GM12878 (cell line): ENCODE data around the gene TNRC6B.

Experiments
- BACH1 ChIP-seq: fragments of 450-650 bp; IDR thresholded peaks from 2 replicates; pipeline ENCODE4 v1.6.1; 2017; ENCODE audit warnings: mild to moderate bottlenecking, borderline replicate concordance
- CREM ChIP-seq: IDR thresholded peaks from 2 replicates; pipeline ENCODE4 v1.6.1; 2014; ENCODE audit warnings: antibody characterized with exemption, low read depth
- EP300 ChIP-seq, 2 experiments: fragments of 150-350 bp in 1 of 2; IDR thresholded peaks; 2 replicates each; pipeline ENCODE4 v1.6.1; 2011 to 2012; ENCODE audit warnings: low read depth in 2 of 2, low read length in 2 of 2, borderline replicate concordance in 1 of 2, improper control_type of control experiment in 1 of 2, inconsistent platforms in 1 of 2; ENCODE audit not compliant: control insufficient read depth in 1 of 2
- EZH2 ChIP-seq: IDR thresholded peaks from 2 replicates; pipeline ENCODE4 v1.6.1; 2012; ENCODE audit warnings: low read depth, mild to moderate bottlenecking, control low read depth, inconsistent platforms, low read length, borderline replicate concordance; ENCODE audit not compliant: control insufficient read depth
- HCFC1 ChIP-seq: fragments of 150-350 bp; IDR thresholded peaks from 2 replicates; pipeline ENCODE4 v1.6.1; 2014; ENCODE audit warnings: low read length
- HDAC2 ChIP-seq: fragments of 200-600 bp; sonication (generic); IDR thresholded peaks from 2 replicates; pipeline ENCODE4 v1.6.1; 2017
- NR2C2 ChIP-seq: IDR thresholded peaks from 2 replicates; pipeline ENCODE4 v1.6.1; 2011; ENCODE audit warnings: borderline replicate concordance, low read depth; ENCODE audit not compliant: control insufficient read depth, insufficient read length
- POLR2A ChIP-seq: IDR thresholded peaks from 2 replicates; pipeline ENCODE4 v1.6.1; 2011; ENCODE audit warnings: low read depth, mild to moderate bottlenecking, low read length
- SMAD1 ChIP-seq: fragments of 450-650 bp; IDR thresholded peaks from 2 replicates; pipeline ENCODE4 v1.6.1; 2018; ENCODE audit warnings: mild to moderate bottlenecking, low read depth; ENCODE audit not compliant: partially characterized antibody
- TAF1 ChIP-seq: IDR thresholded peaks from 2 replicates; pipeline ENCODE4 v1.6.1; 2011; ENCODE audit warnings: mild to moderate bottlenecking, low read depth, low read length, borderline replicate concordance
- ZNF622 ChIP-seq: fragments of 450-650 bp; IDR thresholded peaks from 2 replicates; pipeline ENCODE4 v1.6.1; 2017; ENCODE audit warnings: mild to moderate bottlenecking, inconsistent platforms
- TF ChIP-seq, protein P1 (sequence below): IDR thresholded peaks from 2 replicates; pipeline ENCODE4 v1.6.1; 2012; ENCODE audit warnings: low read depth, low read length, improper control_type of control experiment
- TF ChIP-seq, protein P2 (sequence below): fragments of 450-650 bp; IDR thresholded peaks from 2 replicates; pipeline ENCODE4 v1.6.1; 2017; ENCODE audit warnings: borderline replicate concordance

DNA sequence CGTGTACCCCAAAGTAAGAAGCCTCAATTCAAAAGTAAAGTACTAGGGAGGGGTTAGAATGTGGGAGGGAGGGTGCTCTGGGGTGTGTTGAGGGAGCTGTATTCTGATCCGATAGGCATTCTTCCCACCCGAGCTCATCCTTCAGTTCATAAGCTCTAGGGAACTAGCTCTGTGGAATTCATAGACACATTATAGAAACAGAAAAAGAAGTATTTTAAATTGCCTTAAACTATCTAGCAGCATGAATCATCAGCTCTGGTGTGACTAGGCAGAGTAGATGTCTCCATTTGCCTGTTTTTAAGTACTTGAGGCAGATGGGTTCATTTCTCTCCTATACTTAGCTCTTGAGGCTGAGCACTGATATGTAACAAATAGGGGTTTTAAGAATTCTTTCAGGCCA, 185.3 kb downstream of the TNRC6B start:
- no peak for TF ChIP-seq HDAC2
- TF ChIP-seq EP300 (IDR thresholded peaks at IDR 0.05; ENCODE audit: borderline replicate concordance in 1 of 2, control insufficient read depth in 1 of 2, low read depth in 2 of 2, low read length in 2 of 2): no peak
- TF ChIP-seq, protein P1, sequence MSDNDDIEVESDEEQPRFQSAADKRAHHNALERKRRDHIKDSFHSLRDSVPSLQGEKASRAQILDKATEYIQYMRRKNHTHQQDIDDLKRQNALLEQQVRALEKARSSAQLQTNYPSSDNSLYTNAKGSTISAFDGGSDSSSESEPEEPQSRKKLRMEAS: no peak
- no peak for TF ChIP-seq SMAD1
- no peak for TF ChIP-seq CREM
- no peak for TF ChIP-seq ZNF622
- no peak for TF ChIP-seq HCFC1
- TF ChIP-seq EZH2: no peak
- TF ChIP-seq POLR2A: no peak
- TF ChIP-seq, protein P2, sequence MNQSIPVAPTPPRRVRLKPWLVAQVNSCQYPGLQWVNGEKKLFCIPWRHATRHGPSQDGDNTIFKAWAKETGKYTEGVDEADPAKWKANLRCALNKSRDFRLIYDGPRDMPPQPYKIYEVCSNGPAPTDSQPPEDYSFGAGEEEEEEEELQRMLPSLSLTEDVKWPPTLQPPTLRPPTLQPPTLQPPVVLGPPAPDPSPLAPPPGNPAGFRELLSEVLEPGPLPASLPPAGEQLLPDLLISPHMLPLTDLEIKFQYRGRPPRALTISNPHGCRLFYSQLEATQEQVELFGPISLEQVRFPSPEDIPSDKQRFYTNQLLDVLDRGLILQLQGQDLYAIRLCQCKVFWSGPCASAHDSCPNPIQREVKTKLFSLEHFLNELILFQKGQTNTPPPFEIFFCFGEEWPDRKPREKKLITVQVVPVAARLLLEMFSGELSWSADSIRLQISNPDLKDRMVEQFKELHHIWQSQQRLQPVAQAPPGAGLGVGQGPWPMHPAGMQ: no peak
- TF ChIP-seq NR2C2: no peak
- no peak for TF ChIP-seq BACH1
- TF ChIP-seq TAF1: no peak
